ENCODE measurements around the gene AGMO. TPM values are rescaled to one million over a fixed set of nuclear protein-coding genes. Genes with fewer than 3 reads are reported as not detected.

AGMO gene
- total and polyA plus RNA-seq, 10 of the 15 experiments (the other 5 are each of a cell fraction or from before 2014, with no cell fraction given) = 0.11 to 0.29 TPM; not detected in 8

GRCh38 chr7:15407910-15408309 is 153.9 kb downstream of the AGMO start (continued):
- TF ChIP-seq CUX1 (IDR thresholded peaks at IDR 0.05; ENCODE audit: insufficient replicate concordance, low read depth, low read length) (no peak), PKNOX1 (IDR thresholded peaks at IDR 0.05) (no peak)

GRCh38 chr7:15403751-15404150 is 158.1 kb downstream of the AGMO start:
- SMC1A ChIA-PET (ENCODE audit: uncharacterized antibody, unreplicated experiment) = interaction anchor here (1.0 to 2.0 kb wide), 2 partner anchors 23 to 27 kb away, joined by 3 to 4 read pairs; no protein-coding TSS in a partner anchor
- Histone ChIP-seq H3K4me2 (ENCODE audit: control insufficient read depth, insufficient read depth) (no peak overlapping the region), H2AFZ (ENCODE audit: control insufficient read depth, low read depth, low read length) (no peak overlapping the region), H3K4me3 (no peak overlapping the region), H3K9me3 (replicated peaks; ENCODE audit: control insufficient read depth, insufficient read depth, low read length) (no peaks in the 10 kb centered on the region), H3K79me2 (ENCODE audit: control insufficient read depth, insufficient read depth, low read length) (no peaks in the 10 kb centered on the region), H3K4me1 (ENCODE audit: control insufficient read depth, insufficient read depth, low read length) (no peaks in the 10 kb centered on the region), H4K20me1 (ENCODE audit: control insufficient read depth, insufficient read depth) (no peaks in the 10 kb centered on the region), H3K27ac (ENCODE audit: control insufficient read depth, insufficient read depth) (no peak overlapping the region), H3K36me3 (ENCODE audit: control insufficient read depth in 2 of 2, insufficient read depth in 2 of 2, low read length in 1 of 2) (no peaks in the 10 kb centered on the region), H3K27me3 (replicated peaks in 1 of 2; ENCODE audit: control insufficient read depth in 2 of 2, insufficient read depth in 2 of 2, low read length in 1 of 2) (no peaks in the 10 kb centered on the region), H3K9ac (ENCODE audit: control insufficient read depth, insufficient read depth, low read length) (no peak overlapping the region)
- intact Hi-C loops (cut with micrococcal nuclease; ENCODE audit: unreplicated experiment) = no loop called here
- DNase-seq (ENCODE audit: low read depth, low spot score) = no peak
- RAD21 ChIA-PET (ENCODE audit: unreplicated experiment) = no interaction called here
- CTCF ChIA-PET = no interaction called here
- POLR2A ChIA-PET = no interaction called here
- FAIRE-seq = no peak
- WGBS (ENCODE audit: insufficient coverage, insufficient replicate concordance, low lambda C conversion rate, missing lambda C conversion rate) = 0% methylated on average over 2 of the region's 2 CpGs
- no peak for ATAC-seq
- in situ Hi-C loops (cut with MboI) = no loop called here
- BruUV-seq (replicated peaks) = no TSS peak
- no peak for TF ChIP-seq ZBTB40 (IDR thresholded peaks at IDR 0.05; ENCODE audit: borderline replicate concordance)
- TF ChIP-seq JUNB (IDR thresholded peaks at IDR 0.05) = no peak
- TF ChIP-seq PAX8 (IDR thresholded peaks at IDR 0.05) = no peak
- no peak for TF ChIP-seq E2F4 (IDR thresholded peaks at IDR 0.05; ENCODE audit: low read depth, low read length)
- no peak for TF ChIP-seq ELK1 (IDR thresholded peaks at IDR 0.05; ENCODE audit: low read depth, low read length)
- TF ChIP-seq ZZZ3 (IDR thresholded peaks at IDR 0.05; ENCODE audit: control insufficient read depth, insufficient read length, low read depth) = no peak

Data from GM12878 (cell line).